ENCODE data around the gene APBB2. TPM values are rescaled to one million over a fixed set of nuclear protein-coding genes. Genes with fewer than 3 reads are reported as not detected.

The APBB2 gene
- total and polyA plus RNA-seq, 10 of the 15 experiments (the other 5 are each of a cell fraction or from before 2014, with no cell fraction given), result 2.7 to 24.6 (median 19.0) TPM

- Histone ChIP-seq H2AFZ (ENCODE audit: control insufficient read depth, low read depth, low read length) (peak overlapping the region; percentile 96), H3K9me3 (replicated peaks; ENCODE audit: control insufficient read depth, insufficient read depth, low read length) (no peaks in the 10 kb centered on the region), H3K4me1 (ENCODE audit: control insufficient read depth, insufficient read depth, low read length) (no peaks in the 10 kb centered on the region; the same call in none of the 2 replicates), H3K36me3 (ENCODE audit: control insufficient read depth in 2 of 2, insufficient read depth in 2 of 2, low read length in 1 of 2) (no peaks in the 10 kb centered on the region), H3K79me2 (ENCODE audit: control insufficient read depth, insufficient read depth, low read length) (peaks cover 27% of the 10 kb centered on the region), H3K27me3 (replicated peaks in 1 of 2; ENCODE audit: control insufficient read depth in 2 of 2, insufficient read depth in 2 of 2, low read length in 1 of 2) (no peaks in the 10 kb centered on the region), H4K20me1 (ENCODE audit: control insufficient read depth, insufficient read depth) (peaks cover 2% of the 10 kb centered on the region; the same call in 1 of the 2 replicates), H3K4me3 (peak overlapping the region; percentile 78), H3K4me2 (ENCODE audit: control insufficient read depth, insufficient read depth) (peak overlapping the region; percentile 100), H3K9ac (ENCODE audit: control insufficient read depth, insufficient read depth, low read length) (peak overlapping the region; percentile 85), H3K27ac (ENCODE audit: control insufficient read depth, insufficient read depth) (peak overlapping the region; percentile 78)
- RAD21 ChIA-PET (ENCODE audit: unreplicated experiment), result interaction anchor here (0.7 to 11.9 kb wide), 8 partner anchors 10 to 367 kb away, joined by 3 to 262 read pairs (median 3); no protein-coding TSS in a partner anchor
- POLR2A ChIA-PET, result interaction anchor here (0.6 to 1.3 kb wide), 2 partner anchors 83 to 243 kb away, joined by 3 to 4 read pairs; no protein-coding TSS in a partner anchor
- CTCF ChIA-PET, result interaction anchor here (0.5 to 18.7 kb wide), 11 partner anchors 11 to 1786 kb away, joined by 3 to 567 read pairs (median 4); no protein-coding TSS in a partner anchor
- TSS peak; percentile 98 for BruUV-seq (replicated peaks)
- FAIRE-seq (peak; percentile 83), DNase-seq (ENCODE audit: low read depth, low spot score) (peak; percentile 55), ATAC-seq (peak; percentile 60)
- SMC1A ChIA-PET (ENCODE audit: uncharacterized antibody, unreplicated experiment), result interaction anchor here (1.1 to 18.1 kb wide), 8 partner anchors 11 to 291 kb away, joined by 3 to 362 read pairs (median 4); no protein-coding TSS in a partner anchor
- in situ Hi-C loops (cut with MboI) (loop anchor here (5.0 to 10.0 kb wide), 3 partner anchors 239 to 482 kb away; no protein-coding TSS in a partner anchor), intact Hi-C loops (cut with micrococcal nuclease; ENCODE audit: unreplicated experiment) (loop anchor here (10.0 kb wide), 1 partner anchor 482 kb away; no protein-coding TSS in a partner anchor)
- WGBS (ENCODE audit: insufficient coverage, insufficient replicate concordance, low lambda C conversion rate, missing lambda C conversion rate), result 5% methylated on average over 51 of the region's 59 CpGs
- TF ChIP-seq ZBTB11 (CRISPR knock-in tag; IDR thresholded peaks at IDR 0.05) (peak; percentile 69), ZSCAN29 (IDR thresholded peaks at IDR 0.05) (no peak), E4F1 (IDR thresholded peaks at IDR 0.05; ENCODE audit: borderline replicate concordance, partially characterized antibody) (peak; percentile 68), SUZ12 (IDR thresholded peaks at IDR 0.05; ENCODE audit: unreplicated experiment) (no peak), ZNF687 (IDR thresholded peaks at IDR 0.05) (peak; percentile 63; the same call in 1 of the 2 replicates), SKIL (IDR thresholded peaks at IDR 0.05; ENCODE audit: low read depth, poor library complexity, severe bottlenecking) (peak; percentile 20), KDM1A (IDR thresholded peaks at IDR 0.05; ENCODE audit: borderline replicate concordance) (no peak), BHLHE40 (IDR thresholded peaks at IDR 0.05; ENCODE audit: borderline replicate concordance in 1 of 2, low read depth in 2 of 2, low read length in 1 of 2) (peak in 1 of 2 experiments; percentile 39; a peak in 1 of 4 replicates)
Observed at GRCh38 chr4:41216294-41217019, 2.1 kb upstream of the APBB2 start.
